Stimulated activated naive CD4-positive, alpha-beta T cell (primary cell): ENCODE measurements around the gene TSEN34.
A peak's percentile ranks its signal among the peaks of the same experiment; 100 is the strongest.
"Not testable (repeated sequence)": the region's sequence is repeated elsewhere in the genome, so short reads cannot be mapped to it uniquely, and the experiment has no call there.

Experiments
- DNase-seq, 6 experiments: peaks; one replicate each; lab custom pipeline; 2025; lab: John Stamatoyannopoulos, UW

Gene TSEN34

DNA sequence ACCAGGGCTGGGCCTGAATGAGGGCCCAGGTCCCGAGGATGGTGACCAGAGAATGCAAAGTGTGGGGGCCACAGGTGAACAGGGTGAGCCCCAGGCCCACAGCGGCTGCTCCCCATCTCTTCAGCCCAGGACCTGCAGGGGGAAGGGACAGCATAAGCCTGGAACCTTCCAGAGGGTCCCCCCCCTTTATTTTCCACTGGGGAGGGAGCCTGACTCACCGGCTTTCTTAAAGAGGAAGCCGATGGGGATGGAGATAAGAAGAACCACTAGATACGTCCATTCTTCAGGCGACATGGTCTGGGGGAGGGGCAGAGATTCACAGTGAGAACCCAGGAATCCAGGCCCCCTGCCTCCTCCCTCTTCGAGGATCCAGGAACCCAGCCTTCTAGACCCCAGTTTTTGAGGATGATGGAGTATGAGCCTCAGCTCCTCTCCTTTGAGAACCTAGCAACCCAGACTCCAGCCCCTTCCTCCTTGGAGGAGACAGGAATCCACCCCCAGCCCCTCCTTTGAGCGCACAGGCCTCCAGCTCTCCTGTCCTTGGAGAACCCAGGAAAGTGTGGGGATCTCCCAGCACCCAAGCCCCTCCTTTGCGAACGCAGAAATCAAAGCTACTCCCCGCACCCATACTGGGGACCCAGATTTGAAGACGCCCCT is 2.8 kb upstream of the TSEN34 start:
- DNase-seq = peak in 2 of 6 experiments; percentile 41 to 47

GRCh38 chr19:54189145-54189734 is 1.9 kb upstream of the TSEN34 start, which contains the start of gene MBOAT7:
Gene MBOAT7, minus strand, starts transcription at chr19:54189580. Its CDS starts 1,072 bp downstream, at chr19:54188508.
- peak in 1 of 6 experiments; percentile 59 for DNase-seq

GRCh38 chr19:54189735-54190502 is 1.2 kb upstream of the TSEN34 start:
- DNase-seq = peak; percentile 100

- peak; percentile 100 for DNase-seq
Measured at GRCh38 chr19:54190503-54191010, 551 bp upstream of the TSEN34 start.

- no peak for DNase-seq
Measured at GRCh38 chr19:54191811-54192453, 824 bp downstream of the TSEN34 start.

DNA sequence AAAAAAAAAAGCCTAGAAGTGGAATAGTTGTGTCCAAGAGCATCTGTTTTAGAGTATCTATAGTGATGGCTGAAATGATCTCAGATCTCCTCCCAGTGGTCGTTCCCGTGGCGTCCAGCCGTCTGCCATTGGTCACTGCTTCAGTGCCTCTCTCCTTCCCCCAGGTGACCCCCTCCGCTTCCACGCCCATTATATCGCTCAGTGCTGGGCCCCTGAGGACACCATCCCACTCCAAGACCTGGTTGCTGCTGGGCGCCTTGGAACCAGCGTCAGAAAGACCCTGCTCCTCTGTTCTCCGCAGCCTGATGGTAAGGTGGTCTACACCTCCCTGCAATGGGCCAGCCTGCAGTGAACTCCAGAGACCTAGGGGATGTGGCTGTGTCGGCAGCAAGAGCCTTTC is 1.9 kb downstream of the TSEN34 start:
- no peak for DNase-seq

DNA sequence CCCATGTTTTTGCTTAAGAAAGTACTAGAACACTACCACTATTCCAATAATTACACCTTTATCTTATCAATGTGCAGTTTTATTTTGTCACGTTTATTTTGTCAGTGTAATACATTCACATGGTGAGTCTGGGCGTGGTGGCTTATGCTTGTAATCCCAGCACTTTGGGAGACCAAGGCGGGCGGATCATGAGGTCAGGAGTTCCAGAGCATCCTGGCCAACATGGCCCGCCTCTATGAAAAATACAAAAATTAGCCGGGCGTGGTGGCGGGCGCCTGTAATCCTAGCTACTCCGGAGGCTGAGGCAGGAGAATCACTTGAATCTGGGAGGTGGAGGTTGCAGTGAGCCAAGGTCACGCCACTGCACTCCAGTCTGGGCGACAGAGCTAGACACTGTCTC is 3.4 kb downstream of the TSEN34 start:
- DNase-seq = not testable (repeated sequence)

GRCh38 chr19:54196536-54196935 is 5.4 kb downstream of the TSEN34 start:
- DNase-seq = no peak

DNA sequence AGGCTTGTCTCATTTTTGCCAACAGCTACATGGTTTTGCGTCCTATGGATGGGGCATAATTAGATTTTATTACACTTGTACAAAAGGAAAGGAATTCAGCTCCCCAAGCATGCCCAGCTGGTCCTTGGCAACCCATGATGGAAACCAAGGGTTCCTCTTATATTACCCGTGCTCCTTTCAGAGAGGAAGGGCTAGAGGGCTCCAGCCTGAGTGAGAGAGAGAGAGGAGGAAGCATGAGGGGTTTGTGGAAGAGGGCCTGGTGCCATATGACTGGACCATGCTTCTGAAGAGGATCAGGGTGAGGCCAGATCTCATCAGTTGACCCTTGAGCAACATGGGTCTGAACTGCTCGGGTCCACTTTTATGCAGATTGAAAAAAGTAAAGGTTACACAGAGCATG is 6.0 kb downstream of the TSEN34 start:
- no peak for DNase-seq

DNA sequence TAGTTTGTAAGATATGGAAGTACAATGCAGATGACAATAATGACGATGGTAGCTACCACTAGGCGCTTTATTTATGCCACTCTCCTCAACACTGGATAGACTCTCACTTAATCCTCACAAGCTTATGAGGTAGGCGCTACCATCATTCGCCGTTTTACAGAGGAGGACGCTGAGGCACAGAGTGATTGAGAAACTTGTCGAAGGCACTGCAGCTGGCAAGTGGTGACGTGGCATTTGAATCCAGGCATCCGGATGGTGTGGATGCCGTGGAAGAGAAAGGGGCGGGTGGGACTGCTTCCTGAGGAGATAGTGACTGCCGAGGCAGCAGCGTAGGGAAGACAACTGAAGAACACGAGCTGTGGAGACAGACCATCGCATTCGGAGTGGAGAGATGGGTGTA is 8.3 kb downstream of the TSEN34 start:
- DNase-seq = no peak

DNA sequence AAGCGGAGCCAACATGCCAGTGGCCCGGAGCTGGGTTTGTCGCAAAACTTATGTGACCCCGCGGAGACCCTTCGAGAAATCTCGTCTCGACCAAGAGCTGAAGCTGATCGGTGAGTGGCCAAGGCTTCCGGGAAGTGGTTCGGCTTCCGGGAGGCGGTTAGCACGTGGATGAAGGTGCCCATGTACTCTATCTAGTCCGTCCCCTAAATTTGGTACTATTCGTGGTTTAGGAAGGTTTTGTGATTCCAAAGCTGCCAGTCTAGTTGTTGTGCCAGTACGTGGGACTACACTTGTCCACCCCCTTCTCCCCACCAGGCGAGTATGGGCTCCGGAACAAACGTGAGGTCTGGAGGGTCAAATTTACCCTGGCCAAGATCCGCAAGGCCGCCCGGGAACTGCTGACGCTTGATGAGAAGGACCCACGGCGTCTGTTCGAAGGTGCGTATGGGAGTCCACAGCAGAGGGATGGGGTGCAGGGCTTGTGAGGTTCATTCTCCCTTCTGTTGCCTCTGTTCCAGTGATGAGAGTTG is 10.1 kb downstream of the TSEN34 start:
- DNase-seq = no peak

GRCh38 chr19:54201980-54202379 is 10.9 kb downstream of the TSEN34 start:
- no peak for DNase-seq

- no peak for DNase-seq
Measured at GRCh38 chr19:54203151-54203611, 12.1 kb downstream of the TSEN34 start.

- no peak for DNase-seq
Measured at GRCh38 chr19:54204767-54205468, 13.8 kb downstream of the TSEN34 start.

DNA sequence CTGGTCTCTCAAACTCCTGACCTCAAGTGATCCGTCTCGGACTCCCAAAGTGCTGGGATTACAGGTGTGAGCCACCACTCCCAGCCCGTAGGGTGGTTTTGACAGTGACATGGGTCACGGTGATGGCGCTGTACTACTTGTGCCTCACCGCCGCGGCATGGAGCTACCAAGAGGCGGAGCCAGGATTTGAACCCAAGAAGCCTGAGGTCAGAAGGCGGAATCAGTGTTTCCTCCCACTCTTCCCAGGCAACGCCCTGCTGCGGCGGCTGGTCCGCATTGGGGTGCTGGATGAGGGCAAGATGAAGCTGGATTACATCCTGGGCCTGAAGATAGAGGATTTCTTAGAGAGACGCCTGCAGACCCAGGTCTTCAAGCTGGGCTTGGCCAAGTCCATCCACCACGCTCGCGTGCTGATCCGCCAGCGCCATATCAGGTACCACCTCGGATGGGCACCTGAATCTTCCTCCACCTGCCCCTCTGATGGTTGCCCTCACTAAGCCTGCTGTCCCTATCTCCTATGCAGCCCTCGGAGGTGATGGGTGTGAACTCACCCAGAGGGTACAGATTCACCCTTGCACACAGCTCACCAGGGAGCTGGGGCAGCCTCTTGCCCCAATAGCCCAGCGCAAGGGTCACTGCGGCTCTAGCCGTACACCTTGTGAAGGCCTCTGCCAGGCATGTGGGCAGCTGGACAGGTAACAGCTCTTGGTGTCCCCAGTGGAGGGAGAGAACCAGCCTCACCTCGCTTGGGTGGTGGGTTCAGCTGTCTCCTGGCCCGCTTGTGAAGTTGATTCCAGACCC is 15.1 kb downstream of the TSEN34 start:
- no peak for DNase-seq

- DNase-seq = no peak
Measured at GRCh38 chr19:54206831-54207177, 15.7 kb downstream of the TSEN34 start.

DNA sequence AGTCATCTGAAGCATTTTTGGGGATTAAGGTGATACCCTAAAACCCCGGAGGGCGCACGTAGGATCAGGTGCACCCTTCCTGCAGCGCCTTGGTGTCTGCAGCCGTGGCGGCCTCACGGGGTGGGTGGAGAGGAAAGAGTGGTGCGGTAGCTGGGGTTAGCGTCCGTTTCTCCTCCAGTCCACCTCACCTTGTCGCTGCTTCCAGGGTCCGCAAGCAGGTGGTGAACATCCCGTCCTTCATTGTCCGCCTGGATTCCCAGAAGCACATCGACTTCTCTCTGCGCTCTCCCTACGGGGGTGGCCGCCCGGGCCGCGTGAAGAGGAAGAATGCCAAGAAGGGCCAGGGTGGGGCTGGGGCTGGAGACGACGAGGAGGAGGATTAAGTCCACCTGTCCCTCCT is 16.1 kb downstream of the TSEN34 start:
- DNase-seq = not testable (repeated sequence)

DNA sequence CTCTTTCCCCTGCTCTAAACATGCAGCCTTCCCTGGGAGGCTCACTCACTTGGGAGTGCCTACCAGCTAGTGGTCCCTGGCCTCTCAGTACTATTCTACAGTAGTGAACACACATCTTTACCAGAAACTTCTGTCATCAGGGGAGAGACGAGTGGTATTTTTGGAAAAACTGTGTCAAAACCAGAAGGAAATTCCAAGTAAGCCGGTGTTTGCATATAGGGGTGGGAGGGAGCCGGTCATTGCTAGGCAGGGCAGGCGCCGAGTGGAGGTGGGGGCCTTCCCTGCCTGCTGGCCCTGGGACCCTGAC is 16.5 kb downstream of the TSEN34 start:
- no peak for DNase-seq

DNA sequence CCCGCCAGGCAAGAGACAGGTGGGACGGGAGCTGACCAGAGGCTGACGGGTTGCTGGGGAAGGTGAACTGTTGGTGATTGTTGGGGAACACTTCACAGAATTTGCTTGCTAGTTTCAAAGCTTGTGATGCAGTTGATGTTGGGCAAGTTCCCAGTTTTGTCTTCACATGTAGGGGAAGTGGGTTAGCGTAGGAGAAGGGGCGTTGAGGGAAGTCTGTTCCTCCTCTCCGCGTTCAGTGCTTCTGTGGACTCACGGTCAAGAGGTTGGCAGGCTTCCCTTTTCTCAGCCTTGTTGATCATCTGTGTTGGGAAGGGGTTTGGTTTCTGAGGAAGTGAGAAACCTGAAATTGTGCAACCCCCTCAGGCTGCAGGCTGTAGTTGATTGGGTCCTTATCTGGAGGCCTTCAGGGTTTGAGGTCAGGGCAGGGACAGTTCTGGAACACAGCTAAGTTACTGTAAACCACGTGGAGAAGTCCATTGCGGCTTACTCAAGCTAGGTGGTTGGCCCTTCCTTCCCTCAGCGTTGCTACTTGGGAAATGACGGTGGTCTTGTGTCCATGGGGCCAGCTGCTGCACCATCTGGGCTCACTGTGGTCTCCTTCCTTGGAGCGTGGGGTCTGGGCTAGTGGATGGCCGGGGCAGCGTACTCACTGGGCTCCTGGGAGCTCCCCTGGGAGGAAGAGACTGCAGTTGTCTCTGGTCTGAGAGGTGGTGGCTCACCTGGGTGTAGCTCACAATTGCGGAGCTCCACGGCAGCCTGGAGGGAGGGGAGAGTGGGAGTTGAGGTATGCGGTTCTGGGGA is 17.1 kb downstream of the TSEN34 start:
- DNase-seq = peak in 4 of 6 experiments; percentile 10 to 59 (median 26)

GRCh38 chr19:54208784-54209057 is 17.6 kb downstream of the TSEN34 start:
- no peak for DNase-seq
